Measurements from ENCODE around the gene ACOXL.

- no peak for TF ChIP-seq POLR2A (IDR thresholded peaks at IDR 0.05; ENCODE audit: low read length)
- no peak for TF ChIP-seq GATA1 (IDR thresholded peaks at IDR 0.05; ENCODE audit: low read depth, low read length)
These were observed 261.3 kb downstream of the ACOXL start for GRCh38 chr2:110993557-110994231.

All from erythroblast (primary cell).